Sigmoid colon (tissue), 7 donors: ENCODE measurements around the gene SEC62. TPM values are rescaled to one million over a fixed set of nuclear protein-coding genes. Genes with fewer than 3 reads are reported as not detected.
A peak's percentile ranks its signal among the peaks of the same experiment; 100 is the strongest.

Experiments
- DNase-seq: peaks from one replicate; pipeline ENCODE4 v3.0.0-alpha.2; 2019
- H3K27ac ChIP-seq, 4 donors: fragments of 200-600 bp; sonication (generic); one replicate each; pipeline ENCODE4 v1.5.1; 2016 to 2019; ENCODE audit warnings: mild to moderate bottlenecking in 1 of 4
- H3K27me3 ChIP-seq, 3 donors: fragments of 200-600 bp; sonication (generic); one replicate each; pipeline ENCODE4 v1.5.1; 2019; ENCODE audit warnings: mild to moderate bottlenecking in 1 of 3
- H3K36me3 ChIP-seq, 4 donors: fragments of 200-600 bp; sonication (generic); one replicate each; pipeline ENCODE4 v1.5.1; 2016 to 2019
- H3K4me1 ChIP-seq, 4 donors: fragments of 200-600 bp; sonication (generic); one replicate each; pipeline ENCODE4 v1.5.1; 2017 to 2019
- H3K4me3 ChIP-seq, 4 donors: fragments of 200-600 bp; sonication (generic); one replicate each; pipeline ENCODE4 v1.5.1; 2017 to 2019; ENCODE audit warnings: mild to moderate bottlenecking in 2 of 4, moderate library complexity in 1 of 4
- H3K9me3 ChIP-seq, 4 donors: fragments of 200-600 bp in 3 of 4; sonication (generic) in 3 of 4; one replicate each; pipeline versions ENCODE4 v1.5.1 to v1.6.1; 2013 to 2019
- EP300 ChIP-seq, 4 donors: sonication (generic); formaldehyde crosslinking; IDR thresholded peaks; one replicate each; pipeline ENCODE4 v1.6.1; 2017; ENCODE audit warnings: antibody characterized with exemption in 4 of 4
- POLR2A ChIP-seq, 2 donors: fragments of 450-650 bp; IDR thresholded peaks; one replicate each; pipeline ENCODE4 v1.6.1; 2016; ENCODE audit warnings: antibody characterized with exemption in 2 of 2, mild to moderate bottlenecking in 2 of 2, moderate library complexity in 2 of 2
- POLR2AphosphoS5 ChIP-seq, 4 donors: sonication (generic); formaldehyde crosslinking; IDR thresholded peaks; one replicate each; pipeline ENCODE4 v1.6.1; 2017; ENCODE audit warnings: antibody characterized with exemption in 4 of 4
- WGBS, 2 donors: extraction: QIAGEN DNeasy Blood & Tissue Kit; methylation state at CpG; one replicate each; pipeline ENCODE4 v1.1.7; 2013; 5-methylcytosine and 5-hydroxymethylcytosine counted together
- intact Hi-C: fragments of 100-400 bp; cut with DNase I; formaldehyde crosslinking; loops from one replicate; pipeline ENCODE4 v1.15.1; 2023
- polyA plus RNA-seq, 3 donors: library from polyadenylated mRNA; stranded (reverse); fragments of 200-250 nt; gene quantifications; one replicate each; pipeline ENCODE4 v1.2.3, GENCODE V29; 2013
- total RNA-seq, 4 donors: library from RNA; depleted of rRNA; stranded (reverse); fragments of >200 nt; gene quantifications; one replicate each; pipeline ENCODE4 v1.1.0, GENCODE V29; 2016
- TF ChIP-seq, protein P1 (sequence below), 4 experiments: fragments of 450-650 bp in 3 of 4; fragments of 200-600 bp in 1 of 4; IDR thresholded peaks; one replicate each; pipeline ENCODE4 v1.5.1; 2016 to 2019; ENCODE audit warnings: antibody characterized with exemption in 4 of 4, mild to moderate bottlenecking in 3 of 4, moderate library complexity in 2 of 4
- donor health status: healthy with polysubstance abuse.
- donor health status: Bipolar disorder and iron deficiency.
- donor health status: healthy.

The SEC62 gene, protein sequence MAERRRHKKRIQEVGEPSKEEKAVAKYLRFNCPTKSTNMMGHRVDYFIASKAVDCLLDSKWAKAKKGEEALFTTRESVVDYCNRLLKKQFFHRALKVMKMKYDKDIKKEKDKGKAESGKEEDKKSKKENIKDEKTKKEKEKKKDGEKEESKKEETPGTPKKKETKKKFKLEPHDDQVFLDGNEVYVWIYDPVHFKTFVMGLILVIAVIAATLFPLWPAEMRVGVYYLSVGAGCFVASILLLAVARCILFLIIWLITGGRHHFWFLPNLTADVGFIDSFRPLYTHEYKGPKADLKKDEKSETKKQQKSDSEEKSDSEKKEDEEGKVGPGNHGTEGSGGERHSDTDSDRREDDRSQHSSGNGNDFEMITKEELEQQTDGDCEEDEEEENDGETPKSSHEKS
- total RNA-seq (10 to 100 TPM; 77.7 to 82.6 (median 79.8) TPM), polyA plus RNA-seq (10 to 100 TPM; 15.0 to 36.8 (median 27.6) TPM)

- Histone ChIP-seq H3K9me3 (no peaks in the 10 kb centered on the region), H3K4me1 (peaks cover 0 to 48% (median 32%) of the 10 kb centered on the region in 4 donors), H3K27me3 (no peaks in the 10 kb centered on the region), H3K27ac (peak within 1 kb of the TSS; percentile 95 to 99 (median 98)), H3K36me3 (no peaks in the 10 kb centered on the region), H3K4me3 (peak within 1 kb of the TSS; percentile 84 to 96 (median 90))
- DNase-seq, result peak; percentile 97
- WGBS, 2 donors, result 1% methylated on average over 37 of the region's 37 CpGs
- intact Hi-C loops, result loop anchor here (1.0 to 5.0 kb wide), 5 partner anchors 103 to 819 kb away; partner anchors contain the start of genes MYNN, SKIL and TERC
- TF ChIP-seq EP300 (IDR thresholded peaks at IDR 0.05) (peak in 1 of 4 donors; percentile 24), POLR2AphosphoS5 (IDR thresholded peaks at IDR 0.05) (peak; percentile 91 to 96 (median 92)), POLR2A (IDR thresholded peaks at IDR 0.05) (peak; percentile 59 to 68)
- TF ChIP-seq, protein P1, sequence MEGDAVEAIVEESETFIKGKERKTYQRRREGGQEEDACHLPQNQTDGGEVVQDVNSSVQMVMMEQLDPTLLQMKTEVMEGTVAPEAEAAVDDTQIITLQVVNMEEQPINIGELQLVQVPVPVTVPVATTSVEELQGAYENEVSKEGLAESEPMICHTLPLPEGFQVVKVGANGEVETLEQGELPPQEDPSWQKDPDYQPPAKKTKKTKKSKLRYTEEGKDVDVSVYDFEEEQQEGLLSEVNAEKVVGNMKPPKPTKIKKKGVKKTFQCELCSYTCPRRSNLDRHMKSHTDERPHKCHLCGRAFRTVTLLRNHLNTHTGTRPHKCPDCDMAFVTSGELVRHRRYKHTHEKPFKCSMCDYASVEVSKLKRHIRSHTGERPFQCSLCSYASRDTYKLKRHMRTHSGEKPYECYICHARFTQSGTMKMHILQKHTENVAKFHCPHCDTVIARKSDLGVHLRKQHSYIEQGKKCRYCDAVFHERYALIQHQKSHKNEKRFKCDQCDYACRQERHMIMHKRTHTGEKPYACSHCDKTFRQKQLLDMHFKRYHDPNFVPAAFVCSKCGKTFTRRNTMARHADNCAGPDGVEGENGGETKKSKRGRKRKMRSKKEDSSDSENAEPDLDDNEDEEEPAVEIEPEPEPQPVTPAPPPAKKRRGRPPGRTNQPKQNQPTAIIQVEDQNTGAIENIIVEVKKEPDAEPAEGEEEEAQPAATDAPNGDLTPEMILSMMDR (IDR thresholded peaks at IDR 0.05), result peak; percentile 10 to 53 (median 24)
These were observed at the start of gene SEC62 for GRCh38 chr3:169966428-169966950. TSS of gene SEC62 (plus strand) at chr3:169966807. CDS start at chr3:169966823, 16 bp downstream.

- 12 to 48% methylated on average over 8 of the region's 8 CpGs for WGBS, 2 donors
- H3K36me3 ChIP-seq, result no peaks in the 10 kb centered on the region
- H3K4me3 ChIP-seq, result no peak overlapping the region
- DNase-seq, result no peak
- H3K9me3 ChIP-seq, result no peaks in the 10 kb centered on the region
- TF ChIP-seq EP300 (IDR thresholded peaks at IDR 0.05), result no peak
- TF ChIP-seq, protein P1 (IDR thresholded peaks at IDR 0.05), result no peak
- no peak for TF ChIP-seq POLR2A (IDR thresholded peaks at IDR 0.05)
- intact Hi-C loops, result no loop called here
- no peak overlapping the region for H3K27ac ChIP-seq
- H3K27me3 ChIP-seq, result no peaks in the 10 kb centered on the region
- H3K4me1 ChIP-seq, result no peaks in the 10 kb centered on the region
These were observed 43.4 kb upstream of the SEC62 start for GRCh38 chr3:169923189-169923588.

GRCh38 chr3:169923831-169924230, 42.8 kb upstream of the SEC62 start:
- DNase-seq, result no peak
- no peaks in the 10 kb centered on the region for H3K27me3 ChIP-seq
- 53 to 84% methylated on average over 1 of the region's 1 CpG for WGBS, 2 donors
- no peaks in the 10 kb centered on the region for H3K4me1 ChIP-seq
- H3K9me3 ChIP-seq, result no peaks in the 10 kb centered on the region
- intact Hi-C loops, result no loop called here
- TF ChIP-seq POLR2A (IDR thresholded peaks at IDR 0.05) (no peak), POLR2AphosphoS5 (IDR thresholded peaks at IDR 0.05) (no peak), EP300 (IDR thresholded peaks at IDR 0.05) (no peak)
- TF ChIP-seq, protein P1 (IDR thresholded peaks at IDR 0.05), result no peak
- no peak overlapping the region for H3K4me3 ChIP-seq
- no peak overlapping the region for H3K27ac ChIP-seq
- H3K36me3 ChIP-seq, result no peaks in the 10 kb centered on the region

DNA sequence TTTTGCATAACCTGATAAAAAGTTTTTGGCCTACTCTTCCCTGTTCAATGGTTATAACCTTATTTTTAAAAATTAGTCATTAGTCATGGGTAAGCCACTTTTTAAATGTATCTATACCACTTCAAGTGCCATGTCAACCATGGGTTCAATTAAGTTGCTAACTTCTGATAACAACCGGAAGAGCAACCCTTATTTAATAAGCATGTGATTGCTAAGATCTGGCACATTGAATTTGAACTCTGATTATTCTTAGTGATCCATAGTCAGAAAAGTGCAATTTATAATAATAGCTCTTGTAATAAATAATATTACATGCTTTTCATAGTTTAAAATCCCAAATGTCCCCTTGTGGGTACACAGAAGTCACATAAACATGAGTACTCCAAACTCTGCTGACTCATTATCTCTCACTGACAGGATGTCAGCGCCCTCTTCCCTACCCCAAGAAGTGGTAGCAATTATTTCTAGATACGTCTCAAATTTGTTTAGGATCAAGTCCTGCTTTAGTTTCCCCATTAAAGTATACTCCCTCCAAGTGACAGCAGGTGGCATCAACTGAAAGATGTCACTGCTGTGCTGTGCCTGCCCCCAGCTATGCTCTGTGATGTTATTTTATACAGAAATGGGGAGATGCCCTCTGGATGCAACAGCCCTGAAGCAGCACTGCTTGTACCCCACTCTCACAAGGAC, 36.6 kb upstream of the SEC62 start:
- 73 to 80% methylated on average over 3 of the region's 3 CpGs for WGBS, 2 donors

More for the DNA sequence above, 36.6 kb upstream of the SEC62 start:
- Histone ChIP-seq H3K27me3 (no peaks in the 10 kb centered on the region), H3K36me3 (no peaks in the 10 kb centered on the region), H3K4me3 (no peak overlapping the region), H3K4me1 (no peaks in the 10 kb centered on the region), H3K9me3 (no peaks in the 10 kb centered on the region), H3K27ac (no peak overlapping the region)
- no peak for DNase-seq
- TF ChIP-seq POLR2AphosphoS5 (IDR thresholded peaks at IDR 0.05), result no peak
- no peak for TF ChIP-seq POLR2A (IDR thresholded peaks at IDR 0.05)
- no peak for TF ChIP-seq EP300 (IDR thresholded peaks at IDR 0.05)
- TF ChIP-seq, protein P1 (IDR thresholded peaks at IDR 0.05), result no peak
- intact Hi-C loops, result no loop called here
